OCI-LY7 (cell line): ENCODE measurements around the gene PCDH9.

ENCODE experiments used
- CTCF ChIP-seq: fragments of 200-600 bp; sonication (generic); conservative IDR thresholded peaks from 2 replicates; pipeline ENCODE4 v1.5.1; 2014; ENCODE audit warnings: mild to moderate bottlenecking, antibody characterized with exemption, low read length, moderate library complexity, mixed read lengths
- EZH2phosphoT487 ChIP-seq: fragments of 200-600 bp; sonication (generic); IDR thresholded peaks from 2 replicates; pipeline ENCODE4 v1.6.1; 2018; ENCODE audit warnings: low read depth, borderline replicate concordance, mild to moderate bottlenecking, mixed run types, antibody characterized with exemption, low read length, moderate library complexity, mixed read lengths

- no peak for TF ChIP-seq CTCF
- no peak for TF ChIP-seq EZH2phosphoT487
Observed at GRCh38 chr13:66635526-66635925, 594.6 kb downstream of the PCDH9 start.
